Heart left ventricle (tissue), 16 donors: Measurements from ENCODE around the gene PRTN3. TPM values are rescaled to one million over a fixed set of nuclear protein-coding genes. Genes with fewer than 3 reads are reported as not detected.

Experiments used
- ATAC-seq, 4 donors: fragments of 200-7000 bp; cut with Tn5 transposase; one replicate each; pipeline ENCODE4 v1.9.1; 2020 to 2022; ENCODE audit warnings: moderate library complexity in 4 of 4, mild to moderate bottlenecking in 3 of 4, moderate number of reproducible peaks in 1 of 4
- DNase-seq, 5 donors: peaks; one replicate each; pipeline ENCODE4 v3.0.0-alpha.2; 2020
- H3K27ac ChIP-seq, 12 donors: fragments of 200-600 bp; sonication (generic) in 4 of 12; one replicate each; pipeline versions ENCODE4 v1.5.0 to v1.8.0; 2016 to 2022; ENCODE audit warnings: mild to moderate bottlenecking in 2 of 12
- H3K27me3 ChIP-seq, 9 donors: fragments of 200-600 bp; sonication (generic) in 2 of 9; one replicate each; pipeline versions ENCODE4 v1.5.1 to v1.8.0; 2016 to 2022; ENCODE audit warnings: mild to moderate bottlenecking in 3 of 9
- H3K36me3 ChIP-seq, 9 donors: fragments of 200-600 bp; sonication (generic) in 2 of 9; one replicate each; pipeline versions ENCODE4 v1.5.0 to v1.8.0; 2018 to 2022; ENCODE audit warnings: mild to moderate bottlenecking in 2 of 9
- H3K4me1 ChIP-seq, 12 donors: fragments of 200-600 bp; sonication (generic) in 4 of 12; one replicate each; pipeline versions ENCODE4 v1.5.0 to v1.8.0; 2016 to 2022; ENCODE audit warnings: mild to moderate bottlenecking in 3 of 12
- H3K4me3 ChIP-seq, 12 donors: fragments of 200-600 bp; sonication (generic) in 4 of 12; one replicate each; pipeline versions ENCODE4 v1.5.0 to v1.8.0; 2017 to 2022; ENCODE audit warnings: mild to moderate bottlenecking in 9 of 12, moderate library complexity in 4 of 12
- H3K9me3 ChIP-seq, 12 donors: fragments of 200-600 bp; sonication (generic) in 4 of 12; one replicate each; pipeline versions ENCODE4 v1.5.0 to v1.8.0; 2016 to 2022; ENCODE audit warnings: mild to moderate bottlenecking in 1 of 12
- CTCF ChIP-seq, 12 donors: fragments of 200-600 bp; sonication (generic) in 4 of 12; IDR thresholded peaks; one replicate each; pipeline versions ENCODE4 v1.5.0 to v1.8.0; 2018 to 2022; ENCODE audit warnings: antibody characterized with exemption in 12 of 12, mild to moderate bottlenecking in 5 of 12
- POLR2A ChIP-seq, 2 donors: fragments of 450-650 bp; IDR thresholded peaks; one replicate each; pipeline ENCODE4 v1.6.1; 2017; ENCODE audit warnings: antibody characterized with exemption in 2 of 2, mild to moderate bottlenecking in 2 of 2, moderate library complexity in 2 of 2
- WGBS, 4 donors: extraction: QIAGEN DNeasy Blood & Tissue Kit in 2 of 4; methylation state at CpG; one replicate each; pipeline versions ENCODE4 v1.1.5 to v1.1.7; 2013 to 2018; 5-methylcytosine and 5-hydroxymethylcytosine counted together
- intact Hi-C, 10 donors: fragments of 100-400 bp; cut with DNase I; formaldehyde crosslinking; loops; one replicate each; pipeline versions ENCODE4 v1.11.1 to v1.14.2; 2022
- polyA plus RNA-seq, 2 donors: library from polyadenylated mRNA; stranded (reverse); fragments of 200-250 nt; gene quantifications; one replicate each; pipeline ENCODE4 v1.2.3, GENCODE V29; 2013
- total RNA-seq, 9 donors: library from RNA; depleted of rRNA in 2 of 9; stranded (reverse); fragments of >200 nt in 2 of 9; fragmentation: NEBNext Ultra II Directional in 3 of 9; extraction: Animal tissue kit (Norgen Biotek cat#: 25700) in 3 of 9; gene quantifications; one replicate each; pipeline versions ENCODE4 v1.1.0 to v1.2.4, GENCODE V29; 2016 to 2023
- donor health status: ischemic (EF 13 %, LVEDD 7.1; RV severe dilation, severe dysfunction).
- donor health status: healthy with polysubstance abuse.
- donor health status: DM: no; HTN: yes; CAD: no.
- donor health status: DM: no; HTN: no; CAD: no.
- donor health status: ischemic (EF 25% LVEDD 6.9; RV normal size, moderate dysfunction).
- donor health status: ischemic (EF 25% LVEDD 5.7; RV mildly dilated, moderate dysfunction).
- donor health status: healthy.
- donor health status: DM: yes; HTN: yes; CAD: no.
- donor health status: ischemic (EF 35%, LVEDD 5.7; RV mildly dilated, moderate dysfunction).
- donor health status: nonischemic (EF 11% LVEDD 7.7; RV severe dilation, severe dysfunction).
- donor health status: DM: yes; HTN: yes; CAD: no.
- donor health status: PGD.
- donor health status: ischemic (EF 29% LVEDD 5.4; RV normal size, mild dysfunction).
- donor health status: nonischemic (EF 23%, LVEDD 6.1; RV moderate dilation, normal function).

The PRTN3 gene
- total and polyA plus RNA-seq, 11 donors = 0.11 to 0.40 TPM; not detected in 9

- TF ChIP-seq CTCF (IDR thresholded peaks at IDR 0.05) (no peak), POLR2A (IDR thresholded peaks at IDR 0.05) (no peak)
- 91 to 93% (median 92%) methylated on average over 8 of the region's 8 CpGs for WGBS, 4 donors
- Histone ChIP-seq H3K27ac (peak overlapping the region in 4 of 12 donors; percentile 19 to 85 (median 44)), H3K4me1 (peaks cover 0 to 28% (median 8%) of the 10 kb centered on the region in 12 donors), H3K9me3 (no peaks in the 10 kb centered on the region), H3K36me3 (peaks cover 0 to 56% (median 31%) of the 10 kb centered on the region in 9 donors), H3K4me3 (no peak overlapping the region), H3K27me3 (no peaks in the 10 kb centered on the region)
- intact Hi-C loops = loop anchor here in 1 of 10 donors (5.0 kb wide), 1 partner anchor 42 kb away; the partner anchor contains the start of gene R3HDM4
- no peak for ATAC-seq
- no peak for DNase-seq
These were observed 29.5 kb downstream of the PRTN3 start for GRCh38 chr19:870314-870713.

- intact Hi-C loops = loop anchor here in 1 of 10 donors (5.0 kb wide), 1 partner anchor 41 kb away; the partner anchor contains the start of gene R3HDM4
- H3K4me3 ChIP-seq = no peak overlapping the region
- TF ChIP-seq CTCF (IDR thresholded peaks at IDR 0.05) = no peak
- no peak for TF ChIP-seq POLR2A (IDR thresholded peaks at IDR 0.05)
- H3K4me1 ChIP-seq = peaks cover 0 to 28% (median 8%) of the 10 kb centered on the region in 12 donors
- peak overlapping the region in 3 of 12 donors; percentile 48 to 66 (median 63) for H3K27ac ChIP-seq
- peaks cover 0 to 62% (median 38%) of the 10 kb centered on the region in 9 donors for H3K36me3 ChIP-seq
- H3K9me3 ChIP-seq = no peaks in the 10 kb centered on the region
- no peaks in the 10 kb centered on the region for H3K27me3 ChIP-seq
- peak in 3 of 4 donors; percentile 23 to 70 (median 52) for ATAC-seq
- DNase-seq = peak; percentile 77 to 89 (median 84)
- 52 to 75% (median 59%) methylated on average over 15 to 28 of the region's 28 CpGs for WGBS, 4 donors
These were observed 30.2 kb downstream of the PRTN3 start for GRCh38 chr19:870963-871401.

GRCh38 chr19:871446-872265 lies 30.9 kb downstream of the PRTN3 start:
- intact Hi-C loops = loop anchor here in 1 of 10 donors (5.0 kb wide), 1 partner anchor 41 kb away; the partner anchor contains the start of gene R3HDM4
- DNase-seq (no peak), ATAC-seq (no peak)
- no peaks in the 10 kb centered on the region for H3K9me3 ChIP-seq
- H3K4me3 ChIP-seq = no peak overlapping the region
- H3K36me3 ChIP-seq = peaks cover 0 to 69% (median 42%) of the 10 kb centered on the region in 9 donors
- no peaks in the 10 kb centered on the region for H3K27me3 ChIP-seq
- TF ChIP-seq CTCF (IDR thresholded peaks at IDR 0.05) = no peak
- no peak for TF ChIP-seq POLR2A (IDR thresholded peaks at IDR 0.05)
- H3K27ac ChIP-seq = peak overlapping the region in 5 of 12 donors; percentile 5 to 66 (median 62)
- peaks cover 0 to 28% (median 8%) of the 10 kb centered on the region in 12 donors for H3K4me1 ChIP-seq
- 89 to 93% (median 91%) methylated on average over 18 to 24 of the region's 33 CpGs for WGBS, 4 donors
